ENCODE data around the gene CEMP1.
"Not testable (repeated sequence)": the region's sequence is repeated elsewhere in the genome, so short reads cannot be mapped to it uniquely, and the experiment has no call there.

GRCh38 chr16:2572704-2573103, 41.5 kb upstream of the CEMP1 start:
- TF ChIP-seq CTCF (IDR thresholded peaks at IDR 0.05 in 2 of 3, conservative IDR thresholded peaks at IDR 0.05 in 1 of 3; ENCODE audit: control insufficient read depth in 2 of 3, extremely low read depth in 1 of 3, insufficient read depth in 1 of 3, low read depth in 3 of 3, low read length in 3 of 3); SIX5 (IDR thresholded peaks at IDR 0.05; ENCODE audit: low read depth, low read length, severe bottlenecking); FOXK2 (IDR thresholded peaks at IDR 0.05); CBFB (IDR thresholded peaks at IDR 0.05; ENCODE audit: low read depth); EGR1 (IDR thresholded peaks at IDR 0.05; ENCODE audit: borderline replicate concordance in 1 of 2, low read depth in 2 of 2, low read length in 2 of 2); POLR2AphosphoS5 (IDR thresholded peaks at IDR 0.05; ENCODE audit: low read length); HDGF (IDR thresholded peaks at IDR 0.05); YY1 (IDR thresholded peaks at IDR 0.05; ENCODE audit: low read depth, low read length); SPI1 (IDR thresholded peaks at IDR 0.05; ENCODE audit: borderline replicate concordance, insufficient read depth, low read depth, low read length); NFIC (IDR thresholded peaks at IDR 0.05; ENCODE audit: low read depth, low read length); POLR2A (IDR thresholded peaks at IDR 0.05; ENCODE audit: low read depth, low read length): not testable (repeated sequence)
